CD4-positive, CD25-positive, alpha-beta regulatory T cell (primary cell): ENCODE measurements around the gene BACE2. TPM values are rescaled to one million over a fixed set of nuclear protein-coding genes. Genes with fewer than 3 reads are reported as not detected.
"Not testable (repeated sequence)": the region's sequence is repeated elsewhere in the genome, so short reads cannot be mapped to it uniquely, and the experiment has no call there.

ENCODE experiments used
- ATAC-seq, 2 donors: fragments of 150-1000 bp; cut with Tn5 transposase; one replicate each; pipeline ENCODE4 v1.10.0; 2021; ENCODE audit warnings: low read depth in 2 of 2, moderate number of reproducible peaks in 2 of 2, moderate library complexity in 1 of 2
- DNase-seq, 3 donors: peaks; one replicate each; pipeline versions ENCODE4 v3.0.0 to v3.0.0-alpha.2; 2012 to 2022; ENCODE audit warnings: mixed read lengths in 1 of 3
- H3K27ac ChIP-seq: one replicate; pipeline ENCODE4 v1.7.0; 2013; ENCODE audit warnings: mild to moderate bottlenecking, low read length; ENCODE audit not compliant: insufficient read depth, poor library complexity, severe bottlenecking
- H3K27me3 ChIP-seq: one replicate; pipeline ENCODE4 v1.7.0; 2013; ENCODE audit warnings: low read length; ENCODE audit not compliant: control insufficient read depth, insufficient read depth
- H3K36me3 ChIP-seq: one replicate; pipeline ENCODE4 v1.7.0; 2013; ENCODE audit warnings: mild to moderate bottlenecking, low read length, moderate library complexity; ENCODE audit not compliant: control insufficient read depth, insufficient read depth
- H3K4me1 ChIP-seq: 2 replicates; pipeline ENCODE4 v1.7.0; 2013; ENCODE audit warnings: mild to moderate bottlenecking, low read length; ENCODE audit not compliant: insufficient read depth, control insufficient read depth, poor library complexity, severe bottlenecking
- H3K4me3 ChIP-seq: one replicate; pipeline ENCODE4 v1.7.0; 2013; ENCODE audit warnings: low read depth, mild to moderate bottlenecking, low read length, moderate library complexity
- H3K9me3 ChIP-seq, 2 experiments: 1 replicate in 1 of 2; 2 replicates in 1 of 2; pipeline ENCODE4 v1.7.0; 2013; ENCODE audit warnings: low read length in 2 of 2, mild to moderate bottlenecking in 1 of 2, moderate library complexity in 1 of 2; ENCODE audit not compliant: control insufficient read depth in 2 of 2
- H3K27ac Mint-ChIP-seq, 3 donors: one replicate each; pipeline ENCODE4 v1.8.0; 2020 to 2022; ENCODE audit warnings: mild to moderate bottlenecking in 3 of 3, mixed read lengths in 3 of 3, moderate library complexity in 2 of 3
- H3K27me3 Mint-ChIP-seq: one replicate; pipeline ENCODE4 v1.8.0; 2022; ENCODE audit warnings: mild to moderate bottlenecking, mixed read lengths
- H3K36me3 Mint-ChIP-seq: one replicate; pipeline ENCODE4 v1.8.0; 2020; ENCODE audit warnings: mixed read lengths
- H3K4me1 Mint-ChIP-seq, 4 donors: one replicate each; pipeline ENCODE4 v1.8.0; 2020 to 2022; ENCODE audit warnings: mixed read lengths in 4 of 4, mild to moderate bottlenecking in 1 of 4
- H3K4me3 Mint-ChIP-seq, 4 donors: one replicate each; pipeline ENCODE4 v1.8.0; 2020 to 2022; ENCODE audit warnings: mild to moderate bottlenecking in 4 of 4, mixed read lengths in 4 of 4, moderate library complexity in 3 of 4
- H3K9me3 Mint-ChIP-seq, 7 donors: one replicate each; pipeline ENCODE4 v1.8.0; 2020 to 2022; ENCODE audit warnings: mixed read lengths in 7 of 7, mild to moderate bottlenecking in 3 of 7, moderate library complexity in 2 of 7
- polyA plus RNA-seq, 4 donors: library from polyadenylated mRNA; unstranded; fragments of 300-500 nt; fragmentation: Illumina TruSeq; gene quantifications; one replicate each; pipeline ENCODE4 v1.2.3, GENCODE V29; 2021
- total RNA-seq: library from RNA; stranded (reverse); gene quantifications from one replicate; pipeline ENCODE4 v1.2.3, GENCODE V29; 2022

The BACE2 gene
- total and polyA plus RNA-seq, 5 donors from 2014 or later, result 0.70 to 2.5 (median 1.1) TPM

DNA sequence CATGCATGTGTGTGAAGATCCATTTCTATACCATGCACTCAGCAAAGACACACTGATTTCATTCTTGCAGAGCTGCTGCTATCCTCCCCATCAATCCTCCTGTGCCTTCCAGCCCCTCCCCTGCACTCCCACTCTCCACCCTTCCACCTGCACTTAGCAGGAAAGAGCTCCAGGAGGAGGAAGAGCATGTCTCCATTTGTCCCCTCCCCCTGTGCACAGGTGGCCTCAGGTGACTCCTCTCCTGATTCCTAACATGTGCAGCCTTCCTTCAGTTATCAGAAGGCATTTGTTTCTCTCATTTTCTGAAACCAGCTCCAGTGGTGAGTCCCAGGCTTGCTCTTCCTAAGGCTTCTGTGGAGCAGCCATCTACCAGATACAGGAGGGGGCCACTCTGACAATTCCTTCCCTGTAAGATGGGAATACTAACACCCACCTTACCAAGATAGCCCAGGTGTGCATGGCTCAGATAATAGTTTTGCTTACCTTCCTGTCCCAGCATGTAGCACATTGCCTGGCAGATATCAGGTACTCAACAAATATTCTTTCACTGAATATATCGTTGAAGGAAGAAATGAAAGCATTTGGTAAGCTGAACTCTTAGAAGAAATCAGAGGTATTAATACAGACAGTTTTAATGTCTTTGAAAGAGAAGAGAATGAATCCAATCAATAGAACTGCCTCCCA, 126.7 kb downstream of the BACE2 start:
- H3K9me3 Mint-ChIP-seq, result peaks cover 0 to 13% (median 0%) of the 10 kb centered on the region in 7 donors
- H3K4me3 Mint-ChIP-seq, result no peak overlapping the region
- H3K27ac Mint-ChIP-seq, result peak overlapping the region in 1 of 3 donors; percentile 33
- DNase-seq (no peak), ATAC-seq (no peak)
- Histone ChIP-seq H3K36me3 (no peaks in the 10 kb centered on the region), H3K27me3 (peaks cover 7% of the 10 kb centered on the region), H3K4me1 (no peaks in the 10 kb centered on the region), H3K27ac (no peak overlapping the region), H3K9me3 (no peaks in the 10 kb centered on the region), H3K4me3 (no peak overlapping the region)
- H3K4me1 Mint-ChIP-seq, result peaks cover 0 to 9% (median 1%) of the 10 kb centered on the region in 4 donors
- H3K36me3 Mint-ChIP-seq, result no peaks in the 10 kb centered on the region
- peaks cover 12% of the 10 kb centered on the region for H3K27me3 Mint-ChIP-seq

DNA sequence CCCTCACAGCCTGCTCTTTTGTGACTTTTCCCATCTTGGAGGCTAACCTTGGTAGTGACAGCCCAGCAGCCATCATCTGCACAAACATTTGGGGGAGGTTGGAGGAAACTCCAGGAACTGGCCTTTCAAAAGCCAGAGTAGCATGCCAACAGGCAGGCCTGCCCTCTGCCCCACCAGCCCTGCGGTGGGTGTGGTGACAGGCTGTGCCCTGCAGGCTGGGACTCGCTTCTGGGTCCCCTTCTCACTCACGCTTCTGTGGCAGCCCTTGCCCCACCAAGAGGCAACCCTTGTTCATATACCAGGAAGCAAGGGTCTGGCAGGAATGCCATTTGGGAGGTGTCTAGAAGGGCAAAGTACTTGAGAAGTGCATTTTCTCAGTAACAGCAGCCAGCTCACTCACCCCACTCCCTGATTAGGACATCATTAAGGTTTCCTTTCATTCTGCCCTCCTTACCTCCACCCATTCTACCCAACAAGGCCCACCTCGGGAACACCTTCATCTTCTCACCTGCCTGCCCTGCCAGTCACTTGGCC, 127.8 kb downstream of the BACE2 start:
- peaks cover 0 to 9% (median 1%) of the 10 kb centered on the region in 4 donors for H3K4me1 Mint-ChIP-seq
- H3K27ac Mint-ChIP-seq, result no peak overlapping the region

DNA sequence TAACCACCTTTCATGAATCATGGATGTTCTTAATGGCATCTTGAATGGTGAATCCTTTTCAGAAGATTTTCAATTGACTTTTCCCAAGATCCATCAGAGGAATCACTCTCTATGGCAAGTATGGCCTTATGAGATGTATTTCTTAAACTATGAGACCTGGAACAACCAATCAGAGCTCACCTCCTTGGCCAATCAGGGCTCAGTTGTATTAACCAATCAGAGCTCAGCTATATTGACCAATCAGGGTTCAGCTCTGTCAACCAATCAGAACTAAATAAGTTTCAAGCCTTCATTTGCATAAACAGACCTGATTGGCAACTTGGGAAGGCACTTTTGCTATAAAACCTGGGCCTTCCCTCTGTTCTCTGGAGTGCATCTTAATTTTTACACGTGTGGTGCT, 135.0 kb downstream of the BACE2 start:
- DNase-seq (no peak), ATAC-seq (no peak)
- Histone ChIP-seq H3K27me3 (peaks cover 1% of the 10 kb centered on the region), H3K4me1 (no peaks in the 10 kb centered on the region), H3K9me3 (peaks cover 0 to 2% of the 10 kb centered on the region in 2 experiments), H3K4me3 (no peak overlapping the region), H3K27ac (no peak overlapping the region), H3K36me3 (no peaks in the 10 kb centered on the region)
- Mint-ChIP-seq H3K27me3 (peaks cover 16% of the 10 kb centered on the region), H3K4me1 (no peaks in the 10 kb centered on the region), H3K27ac (no peak overlapping the region), H3K9me3 (peaks cover 0 to 8% (median 2%) of the 10 kb centered on the region in 7 donors), H3K4me3 (no peak overlapping the region), H3K36me3 (no peaks in the 10 kb centered on the region)

More for the DNA sequence above, 127.8 kb downstream of the BACE2 start:
- DNase-seq (no peak), ATAC-seq (no peak)
- H3K36me3 ChIP-seq, result no peaks in the 10 kb centered on the region
- H3K27me3 Mint-ChIP-seq, result peaks cover 8% of the 10 kb centered on the region
- no peaks in the 10 kb centered on the region for H3K4me1 ChIP-seq
- peaks cover 0 to 13% (median 0%) of the 10 kb centered on the region in 7 donors for H3K9me3 Mint-ChIP-seq
- no peak overlapping the region for H3K4me3 Mint-ChIP-seq
- H3K27me3 ChIP-seq, result peaks cover 7% of the 10 kb centered on the region
- H3K9me3 ChIP-seq, result no peaks in the 10 kb centered on the region
- H3K27ac ChIP-seq, result no peak overlapping the region
- no peak overlapping the region for H3K4me3 ChIP-seq
- H3K36me3 Mint-ChIP-seq, result no peaks in the 10 kb centered on the region

DNA sequence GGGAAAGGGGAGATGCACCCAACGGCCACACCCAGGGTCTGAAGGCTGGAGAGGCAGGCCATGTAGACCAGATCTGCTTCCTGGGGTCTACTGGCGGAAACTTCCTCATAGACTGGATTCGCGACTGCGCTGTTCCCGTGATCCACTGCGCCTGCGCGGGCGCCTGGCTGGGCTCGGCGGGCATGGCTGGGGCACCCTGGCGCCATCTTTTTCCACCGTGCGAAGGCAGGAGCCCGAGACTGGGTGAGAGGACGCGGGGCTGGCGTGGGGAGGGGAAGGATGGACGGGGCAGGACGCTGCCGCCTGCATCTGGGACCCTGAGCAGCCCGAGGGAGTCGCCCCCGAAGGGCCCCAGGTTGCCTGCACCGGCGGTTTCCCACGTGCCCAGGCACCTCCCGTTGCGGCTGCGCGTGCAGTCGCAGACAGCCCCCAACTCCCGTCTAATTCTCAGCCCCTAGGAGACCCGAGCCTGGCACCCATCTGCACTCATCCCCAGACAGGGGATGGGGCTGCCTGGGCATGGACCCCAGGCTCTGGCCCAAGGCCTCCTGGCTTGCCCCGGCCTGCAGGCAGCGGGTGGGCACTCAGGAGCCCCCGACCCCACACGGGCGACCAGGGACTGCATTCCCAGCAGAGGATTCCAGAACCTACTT, 136.2 kb downstream of the BACE2 start:
- Mint-ChIP-seq H3K4me1 (no peaks in the 10 kb centered on the region), H3K9me3 (peaks cover 0 to 3% (median 0%) of the 10 kb centered on the region in 7 donors), H3K4me3 (no peak overlapping the region), H3K36me3 (no peaks in the 10 kb centered on the region), H3K27me3 (peaks cover 16% of the 10 kb centered on the region), H3K27ac (no peak overlapping the region)
- H3K4me3 ChIP-seq, result no peak overlapping the region
- no peaks in the 10 kb centered on the region for H3K4me1 ChIP-seq
- H3K9me3 ChIP-seq, result peaks cover 0 to 2% of the 10 kb centered on the region in 2 experiments
- no peak overlapping the region for H3K27ac ChIP-seq
- DNase-seq, result no peak
- no peak for ATAC-seq
- no peaks in the 10 kb centered on the region for H3K36me3 ChIP-seq
- no peaks in the 10 kb centered on the region for H3K27me3 ChIP-seq

DNA sequence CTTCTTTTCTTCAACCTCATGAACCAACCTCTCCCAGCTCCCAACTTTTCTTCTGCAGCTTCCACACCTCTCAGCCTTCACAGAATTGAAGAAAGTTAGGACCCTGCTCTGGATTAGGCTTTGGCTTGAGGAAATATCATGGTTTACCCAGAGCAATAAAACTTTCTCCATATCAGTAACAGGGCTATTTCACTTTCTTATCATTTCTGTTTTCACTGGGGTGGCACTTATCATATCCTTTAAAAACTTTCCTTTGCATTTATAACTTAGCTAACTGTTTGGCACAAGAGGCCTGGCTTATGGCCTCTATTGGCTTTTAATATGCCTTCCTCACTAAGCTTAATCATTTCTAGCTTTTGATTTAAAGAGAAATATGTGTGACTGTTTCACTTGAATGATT, 139.3 kb downstream of the BACE2 start:
- peaks cover 35% of the 10 kb centered on the region for H3K27me3 Mint-ChIP-seq
- no peaks in the 10 kb centered on the region for H3K4me1 Mint-ChIP-seq
- H3K4me3 ChIP-seq, result no peak overlapping the region

DNA sequence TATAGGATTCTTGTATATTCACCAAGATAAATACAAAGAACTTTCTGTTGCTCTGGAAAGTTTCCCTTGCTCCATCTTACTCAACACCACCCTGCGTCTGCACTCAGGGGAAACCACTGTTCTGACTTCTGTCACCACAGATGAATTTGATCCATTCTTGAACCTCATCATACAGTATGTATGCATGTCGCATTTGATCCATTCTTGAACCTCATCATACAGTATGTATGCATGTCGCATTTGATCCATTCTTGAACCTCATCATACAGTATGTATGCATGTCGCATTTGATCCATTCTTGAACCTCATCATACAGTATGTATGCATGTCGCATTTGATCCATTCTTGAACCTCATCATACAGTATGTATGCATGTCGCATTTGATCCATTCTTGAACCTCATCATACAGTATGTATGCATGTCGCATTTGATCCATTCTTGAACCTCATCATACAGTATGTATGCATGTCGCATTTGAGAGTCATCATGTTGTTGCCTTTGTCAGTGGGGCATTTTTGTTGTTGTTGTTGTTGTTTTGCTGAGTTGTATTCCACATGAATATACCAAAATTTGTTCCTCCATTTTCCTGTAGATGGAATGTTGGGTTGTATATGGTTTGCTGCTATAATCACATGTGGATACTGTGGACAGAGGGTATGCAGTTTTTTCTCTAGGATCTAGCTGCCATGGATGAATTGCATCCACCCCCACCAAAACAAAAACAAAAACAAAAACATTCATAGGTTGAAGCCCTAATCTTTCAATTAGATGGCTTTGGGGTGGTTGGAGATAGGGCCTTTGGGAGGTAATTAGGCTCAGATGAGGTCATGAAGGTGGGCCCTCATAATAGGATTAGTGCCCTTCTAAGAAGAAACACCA, 145.6 kb downstream of the BACE2 start:
- not testable (repeated sequence) for H3K4me3 ChIP-seq, DNase-seq, H3K36me3 Mint-ChIP-seq, H3K36me3 ChIP-seq, ATAC-seq, H3K9me3 Mint-ChIP-seq, H3K4me1 ChIP-seq, H3K27ac ChIP-seq, H3K9me3 ChIP-seq, H3K4me1 Mint-ChIP-seq, H3K27ac Mint-ChIP-seq, H3K4me3 Mint-ChIP-seq
- H3K27me3 ChIP-seq, result peaks cover 20% of the 10 kb centered on the region
- H3K27me3 Mint-ChIP-seq, result peaks cover 53% of the 10 kb centered on the region

More for the DNA sequence above, 139.3 kb downstream of the BACE2 start:
- Mint-ChIP-seq H3K36me3 (no peaks in the 10 kb centered on the region), H3K4me3 (no peak overlapping the region), H3K9me3 (peaks cover 0 to 3% (median 0%) of the 10 kb centered on the region in 7 donors), H3K27ac (no peak overlapping the region)
- ATAC-seq (no peak), DNase-seq (no peak)
- Histone ChIP-seq H3K4me1 (no peaks in the 10 kb centered on the region), H3K27me3 (peaks cover 2% of the 10 kb centered on the region), H3K9me3 (peaks cover 0 to 2% of the 10 kb centered on the region in 2 experiments), H3K36me3 (no peaks in the 10 kb centered on the region), H3K27ac (no peak overlapping the region)

DNA sequence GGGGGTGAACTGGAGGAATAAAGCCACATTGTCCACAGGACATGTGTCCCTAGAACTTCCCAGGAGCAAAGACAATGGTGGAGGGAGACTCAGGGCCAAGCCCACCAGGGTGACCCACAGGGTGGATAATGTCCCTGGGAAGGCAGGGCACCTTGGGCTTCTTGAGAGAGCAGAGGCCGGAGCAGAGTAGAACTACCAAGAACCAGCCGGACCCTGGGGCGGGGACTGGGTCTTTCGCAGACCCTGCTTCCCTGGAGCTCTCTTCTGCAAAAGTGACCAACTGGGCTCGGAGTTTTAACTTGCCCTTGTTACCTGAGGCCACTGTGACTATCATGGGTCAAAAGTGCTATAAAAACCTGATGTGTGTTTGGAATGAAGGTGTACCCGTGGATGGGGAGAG, 147.8 kb downstream of the BACE2 start:
- Mint-ChIP-seq H3K27ac (no peak overlapping the region), H3K4me3 (no peak overlapping the region), H3K36me3 (no peaks in the 10 kb centered on the region), H3K4me1 (peaks cover 0 to 3% (median 1%) of the 10 kb centered on the region in 4 donors), H3K9me3 (peaks cover 0 to 2% (median 0%) of the 10 kb centered on the region in 7 donors), H3K27me3 (peaks cover 40% of the 10 kb centered on the region)
- DNase-seq, result no peak
- peaks cover 20% of the 10 kb centered on the region for H3K27me3 ChIP-seq
- no peaks in the 10 kb centered on the region for H3K4me1 ChIP-seq
- H3K4me3 ChIP-seq, result no peak overlapping the region
- H3K36me3 ChIP-seq, result no peaks in the 10 kb centered on the region
- no peak overlapping the region for H3K27ac ChIP-seq
- ATAC-seq, result no peak
- H3K9me3 ChIP-seq, result no peaks in the 10 kb centered on the region
